NT2/D1 (cell line): ENCODE data around the gene OPCML.

Experiments used
- SUZ12 ChIP-seq: IDR thresholded peaks from 2 replicates; pipeline ENCODE4 v1.6.1; 2011; ENCODE audit not compliant: insufficient read length, insufficient read depth; ENCODE audit errors: extremely low read depth
- YY1 ChIP-seq: IDR thresholded peaks from 2 replicates; pipeline ENCODE4 v1.6.1; 2011; ENCODE audit not compliant: insufficient read length, insufficient read depth
- ZNF274 ChIP-seq: IDR thresholded peaks from 2 replicates; pipeline ENCODE4 v1.6.1; 2011; ENCODE audit warnings: mild to moderate bottlenecking, low read depth, low read length

GRCh38 chr11:132982772-132983640 is 549.3 kb downstream of the OPCML start:
- TF ChIP-seq ZNF274 = no peak
- no peak for TF ChIP-seq SUZ12
- TF ChIP-seq YY1 = no peak
